Measurements from ENCODE around the gene PIP5K1B. TPM values are rescaled to one million over a fixed set of nuclear protein-coding genes. Genes with fewer than 3 reads are reported as not detected.
A peak's percentile ranks its signal among the peaks of the same experiment; 100 is the strongest.

Gene PIP5K1B
- total and polyA plus RNA-seq, 2 donors (not counting 3 experiments of a cell fraction or from before 2014, with no cell fraction given): 0.27 TPM; not detected in 1

DNA sequence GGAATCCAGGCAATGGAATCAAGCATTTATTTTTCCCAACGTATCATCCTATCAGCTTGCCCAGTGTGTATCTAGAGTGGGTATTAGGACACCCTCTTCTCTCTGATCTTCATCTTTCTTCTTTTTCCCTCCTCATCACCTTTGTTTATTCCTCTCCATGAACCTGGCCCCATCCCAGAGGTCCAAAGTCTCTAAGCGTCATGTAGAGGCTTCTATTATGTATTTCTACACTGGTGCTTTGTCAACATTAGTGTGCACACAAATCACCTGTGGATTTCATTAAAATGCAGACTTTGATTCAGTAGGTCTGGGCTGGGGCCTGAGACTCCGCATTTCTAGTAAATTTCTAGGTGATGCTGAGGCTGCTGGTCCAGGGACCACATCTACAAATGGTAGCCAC lies 19.8 kb upstream of the PIP5K1B start:
- no peak for DNase-seq (ENCODE audit: low read depth, low spot score)
- ChIA-PET CTCF (interaction anchor here (1.0 kb wide), 2 partner anchors 11 to 14 kb away, joined by 3 to 4 read pairs; no protein-coding TSS in a partner anchor), POLR2A (no interaction called here)
- Histone ChIP-seq H3K4me1 (ENCODE audit: control insufficient read depth, extremely low read depth, insufficient read depth, low read length) (no peaks in the 10 kb centered on the region), H3K4me2 (ENCODE audit: insufficient read depth, low read length) (no peak overlapping the region), H3K9me1 (replicated peaks; ENCODE audit: control insufficient read depth, extremely low read depth, insufficient read depth, low read length) (no peaks in the 10 kb centered on the region), H3K27me3 (ENCODE audit: control insufficient read depth in 2 of 2, insufficient read depth in 2 of 2, low read length in 2 of 2) (peaks cover 2% of the 10 kb centered on the region in 2 experiments), H3K9me3 (replicated peaks; ENCODE audit: control insufficient read depth, insufficient read depth, low read length) (no peaks in the 10 kb centered on the region), H3K79me2 (ENCODE audit: control insufficient read depth, insufficient read depth, low read length) (no peaks in the 10 kb centered on the region), H3K36me3 (ENCODE audit: control insufficient read depth in 2 of 2, extremely low read depth in 1 of 2, insufficient read depth in 2 of 2, low read length in 2 of 2) (no peaks in the 10 kb centered on the region), H4K20me1 (replicated peaks; ENCODE audit: control insufficient read depth, extremely low read depth, insufficient read depth, low read length) (no peaks in the 10 kb centered on the region), H3K27ac (ENCODE audit: insufficient read depth, low read depth, low read length) (no peak overlapping the region), H2AFZ (ENCODE audit: low read depth, low read length) (no peak overlapping the region), H3K9ac (replicated peaks; ENCODE audit: extremely low read depth, insufficient read depth, low read length) (no peak overlapping the region), H3K4me3 (replicated peaks in 1 of 3; ENCODE audit: insufficient read depth in 1 of 3, low read depth in 1 of 3, low read length in 3 of 3) (no peak overlapping the region)
- intact Hi-C loops (cut with micrococcal nuclease) (no loop called here), dilution Hi-C loops (cut with MboI; ENCODE audit: extremely low pct_ligation_motif_present, low sequenced_read_pairs) (no loop called here)
- no peak for FAIRE-seq
- no TSS peak for BruUV-seq (replicated peaks)
- no peak for TF ChIP-seq MYC (IDR thresholded peaks at IDR 0.05; ENCODE audit: low read depth, low read length)
- no peak for TF ChIP-seq JUN (IDR thresholded peaks at IDR 0.05; ENCODE audit: borderline replicate concordance, insufficient read depth, insufficient read length, low read depth)

DNA sequence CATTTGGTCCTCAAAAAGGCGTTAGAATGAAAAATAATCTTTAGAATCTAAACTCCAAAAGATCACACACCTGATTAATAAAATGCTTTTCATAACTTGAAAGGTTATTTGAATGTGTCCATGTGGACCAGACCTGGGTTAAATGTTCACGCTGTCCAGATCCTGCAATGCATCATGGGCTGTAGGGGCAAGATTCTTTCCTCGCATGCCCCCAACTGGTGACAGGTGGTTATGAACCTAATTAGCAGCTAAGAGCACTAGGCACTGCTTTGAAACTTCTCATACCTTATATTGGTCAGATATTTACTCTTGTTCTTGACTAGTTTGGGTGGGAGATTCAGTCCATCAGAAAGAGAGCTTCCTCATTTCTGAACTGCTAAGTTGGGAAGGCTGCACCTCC lies 19.3 kb upstream of the PIP5K1B start:
- dilution Hi-C loops (cut with MboI; ENCODE audit: extremely low pct_ligation_motif_present, low sequenced_read_pairs) (no loop called here), intact Hi-C loops (cut with micrococcal nuclease) (loop anchor here (1.0 kb wide), 2 partner anchors 101 to 314 kb away; no protein-coding TSS in a partner anchor)
- Histone ChIP-seq H3K9ac (replicated peaks; ENCODE audit: extremely low read depth, insufficient read depth, low read length) (no peak overlapping the region), H4K20me1 (replicated peaks; ENCODE audit: control insufficient read depth, extremely low read depth, insufficient read depth, low read length) (no peaks in the 10 kb centered on the region), H2AFZ (ENCODE audit: low read depth, low read length) (no peak overlapping the region), H3K4me1 (ENCODE audit: control insufficient read depth, extremely low read depth, insufficient read depth, low read length) (no peaks in the 10 kb centered on the region), H3K79me2 (ENCODE audit: control insufficient read depth, insufficient read depth, low read length) (no peaks in the 10 kb centered on the region), H3K36me3 (ENCODE audit: control insufficient read depth in 2 of 2, extremely low read depth in 1 of 2, insufficient read depth in 2 of 2, low read length in 2 of 2) (no peaks in the 10 kb centered on the region), H3K27me3 (ENCODE audit: control insufficient read depth in 2 of 2, insufficient read depth in 2 of 2, low read length in 2 of 2) (peaks cover 2% of the 10 kb centered on the region in 2 experiments), H3K27ac (ENCODE audit: insufficient read depth, low read depth, low read length) (no peak overlapping the region), H3K4me2 (ENCODE audit: insufficient read depth, low read length) (no peak overlapping the region), H3K9me3 (replicated peaks; ENCODE audit: control insufficient read depth, insufficient read depth, low read length) (no peaks in the 10 kb centered on the region), H3K4me3 (replicated peaks in 1 of 3; ENCODE audit: insufficient read depth in 1 of 3, low read depth in 1 of 3, low read length in 3 of 3) (no peak overlapping the region), H3K9me1 (replicated peaks; ENCODE audit: control insufficient read depth, extremely low read depth, insufficient read depth, low read length) (no peaks in the 10 kb centered on the region)
- POLR2A ChIA-PET: interaction anchor here (0.6 kb wide), 1 partner anchor 590 kb away, joined by 3 read pairs; no protein-coding TSS in a partner anchor
- peak; percentile 15 for FAIRE-seq
- TF ChIP-seq, protein P1, sequence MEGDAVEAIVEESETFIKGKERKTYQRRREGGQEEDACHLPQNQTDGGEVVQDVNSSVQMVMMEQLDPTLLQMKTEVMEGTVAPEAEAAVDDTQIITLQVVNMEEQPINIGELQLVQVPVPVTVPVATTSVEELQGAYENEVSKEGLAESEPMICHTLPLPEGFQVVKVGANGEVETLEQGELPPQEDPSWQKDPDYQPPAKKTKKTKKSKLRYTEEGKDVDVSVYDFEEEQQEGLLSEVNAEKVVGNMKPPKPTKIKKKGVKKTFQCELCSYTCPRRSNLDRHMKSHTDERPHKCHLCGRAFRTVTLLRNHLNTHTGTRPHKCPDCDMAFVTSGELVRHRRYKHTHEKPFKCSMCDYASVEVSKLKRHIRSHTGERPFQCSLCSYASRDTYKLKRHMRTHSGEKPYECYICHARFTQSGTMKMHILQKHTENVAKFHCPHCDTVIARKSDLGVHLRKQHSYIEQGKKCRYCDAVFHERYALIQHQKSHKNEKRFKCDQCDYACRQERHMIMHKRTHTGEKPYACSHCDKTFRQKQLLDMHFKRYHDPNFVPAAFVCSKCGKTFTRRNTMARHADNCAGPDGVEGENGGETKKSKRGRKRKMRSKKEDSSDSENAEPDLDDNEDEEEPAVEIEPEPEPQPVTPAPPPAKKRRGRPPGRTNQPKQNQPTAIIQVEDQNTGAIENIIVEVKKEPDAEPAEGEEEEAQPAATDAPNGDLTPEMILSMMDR (IDR thresholded peaks at IDR 0.05; ENCODE audit: extremely low read depth in 1 of 2, insufficient read depth in 1 of 2, low read depth in 1 of 2, low read length in 2 of 2): peak; percentile 36 to 48
- TF ChIP-seq EZH2 (IDR thresholded peaks at IDR 0.05; ENCODE audit: borderline replicate concordance, low read depth, low read length, severe bottlenecking): no peak
- no TSS peak for BruUV-seq (replicated peaks)
- CTCF ChIA-PET: interaction anchor here (1.0 kb wide), 2 partner anchors 12 to 14 kb away, joined by 3 to 4 read pairs; no protein-coding TSS in a partner anchor
- peak; percentile 39 for DNase-seq (ENCODE audit: low read depth, low spot score)
